HG03066 (cell line): ENCODE measurements around the gene GSDME.
"Not testable (repeated sequence)": the region's sequence is repeated elsewhere in the genome, so short reads cannot be mapped to it uniquely, and the experiment has no call there.

ENCODE experiments used
- ATAC-seq: cut with Tn5 transposase; IDR thresholded peaks from one replicate; pipeline ENCODE4 v1.9.1; 2021; ENCODE audit warnings: low read depth; ENCODE audit not compliant: unreplicated experiment

GSDME gene

DNA sequence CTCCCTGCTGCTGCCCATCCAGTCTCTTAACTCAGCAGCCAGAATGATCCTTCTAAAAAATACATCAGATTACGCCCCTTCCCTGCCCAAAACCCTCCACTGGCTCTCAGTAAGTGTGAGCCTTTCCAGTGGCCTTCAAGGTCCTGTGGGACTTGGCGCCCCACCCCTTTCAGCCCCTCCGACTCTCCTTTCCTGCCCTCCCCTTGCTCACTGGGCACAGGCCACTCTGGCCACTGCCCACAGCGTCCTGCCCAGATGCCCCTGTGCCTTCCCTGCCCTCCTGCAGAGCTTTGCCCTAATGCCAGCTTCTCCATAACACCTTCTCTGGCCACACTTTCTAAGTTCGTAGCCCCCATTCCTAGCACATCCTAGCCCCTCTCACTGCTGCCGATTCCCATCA, 13.8 kb downstream of the GSDME start:
- ATAC-seq: no peak

DNA sequence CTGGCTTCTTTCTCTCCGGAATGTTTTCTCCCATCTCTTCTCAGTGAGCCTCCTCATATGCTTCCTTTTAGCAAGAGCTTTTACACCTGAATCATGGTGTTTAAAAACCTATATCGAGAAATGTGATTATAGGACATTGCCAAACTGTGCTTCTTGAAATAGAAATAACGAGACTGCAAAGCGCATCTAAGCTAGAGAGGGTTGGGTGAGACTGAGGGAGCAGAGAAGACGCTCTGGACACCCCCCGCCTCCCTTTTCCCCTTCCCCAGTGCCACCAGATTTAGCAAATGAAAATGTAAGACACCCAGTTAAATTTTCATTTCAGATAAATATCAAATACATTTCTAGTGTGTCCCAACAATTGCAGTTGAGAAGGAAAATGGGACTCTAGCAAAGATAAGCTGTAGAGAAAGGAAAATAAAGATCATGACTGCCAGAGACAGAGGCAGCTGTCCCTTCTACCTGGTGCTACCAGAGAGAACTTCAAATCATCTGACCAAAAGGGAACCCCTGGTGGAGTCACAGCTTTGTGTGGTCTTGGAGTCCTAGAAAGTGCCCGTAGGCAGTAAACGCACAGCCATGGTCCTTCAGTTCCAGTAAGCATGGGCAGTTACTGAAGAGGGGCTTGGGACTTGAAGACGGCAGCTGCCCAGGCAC, 14.6 kb downstream of the GSDME start:
- ATAC-seq: no peak

DNA sequence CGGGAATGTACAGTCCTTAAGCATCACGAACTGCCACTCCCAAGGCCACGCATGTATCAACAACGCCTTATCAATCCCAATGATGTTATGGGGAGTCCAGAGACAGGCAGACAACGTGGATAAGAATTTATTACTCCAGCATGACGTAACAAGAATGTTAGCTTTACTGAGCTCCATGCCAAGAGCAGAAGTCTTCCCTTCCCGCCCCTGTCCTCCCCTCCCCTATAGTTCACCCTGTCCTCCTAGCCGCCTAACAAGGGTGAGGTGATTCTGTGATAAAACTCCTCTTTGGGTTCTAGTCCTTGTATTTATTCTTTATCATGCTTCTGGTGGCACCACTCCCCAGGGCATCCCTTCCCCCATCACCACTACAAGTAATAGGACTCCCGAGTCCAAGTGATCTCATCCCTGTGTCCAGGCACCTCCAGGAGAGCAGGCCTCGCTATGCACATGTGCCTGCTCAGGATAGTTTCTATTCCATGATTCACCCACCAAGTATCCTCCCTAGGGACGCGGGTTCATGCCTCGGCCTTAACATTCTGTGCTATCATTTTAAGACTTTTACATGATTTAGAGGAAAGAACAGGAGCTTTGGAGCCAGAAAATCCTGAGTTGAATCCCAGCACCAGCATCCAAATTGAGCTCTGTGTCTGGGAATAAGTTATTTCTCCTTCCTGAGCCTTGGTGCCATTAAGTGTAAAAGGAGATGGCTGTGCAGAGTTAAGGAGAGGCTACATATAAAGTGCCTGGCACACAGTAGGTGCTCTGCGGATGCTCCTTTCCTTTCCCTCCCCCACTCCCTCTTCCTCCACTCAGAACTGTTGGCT, 15.4 kb downstream of the GSDME start:
- no peak for ATAC-seq

DNA sequence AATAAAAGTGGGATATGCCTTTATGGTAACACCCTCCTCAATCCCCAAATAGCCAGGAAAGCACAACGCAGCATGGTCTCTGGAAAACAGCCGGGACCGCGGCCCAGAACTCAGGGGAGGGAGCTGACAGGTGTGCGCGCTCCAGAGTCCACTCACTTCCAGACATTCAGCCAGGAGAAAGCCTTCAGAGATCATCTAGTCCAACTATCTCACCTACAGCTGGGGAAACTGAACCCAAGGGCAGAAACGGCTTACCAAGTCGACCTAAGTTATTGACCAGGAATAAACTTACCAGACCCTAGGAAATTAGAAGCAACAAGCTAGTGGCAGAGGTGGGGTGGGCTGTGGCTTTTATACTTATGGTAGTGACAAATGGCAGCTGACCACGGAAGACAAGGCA, 16.4 kb downstream of the GSDME start:
- ATAC-seq: no peak

DNA sequence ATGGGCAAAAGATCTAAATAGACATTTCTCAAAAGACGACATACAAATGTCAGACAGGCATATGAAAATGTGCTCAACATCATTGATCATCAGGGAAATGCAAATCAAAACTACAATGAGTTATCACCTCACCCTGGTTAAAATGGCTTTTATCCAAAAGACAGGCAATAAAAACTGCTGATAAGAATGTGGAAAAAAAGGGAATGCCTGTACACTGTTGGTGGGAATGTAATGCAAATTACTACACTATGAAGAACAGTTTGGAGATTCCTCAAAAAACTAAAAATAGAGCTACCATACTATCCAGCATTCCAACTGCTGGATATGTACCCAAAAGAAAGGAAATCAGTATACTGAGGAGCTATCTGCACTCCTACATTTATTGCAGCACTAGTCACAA, 18.0 kb downstream of the GSDME start:
- ATAC-seq: no peak

DNA sequence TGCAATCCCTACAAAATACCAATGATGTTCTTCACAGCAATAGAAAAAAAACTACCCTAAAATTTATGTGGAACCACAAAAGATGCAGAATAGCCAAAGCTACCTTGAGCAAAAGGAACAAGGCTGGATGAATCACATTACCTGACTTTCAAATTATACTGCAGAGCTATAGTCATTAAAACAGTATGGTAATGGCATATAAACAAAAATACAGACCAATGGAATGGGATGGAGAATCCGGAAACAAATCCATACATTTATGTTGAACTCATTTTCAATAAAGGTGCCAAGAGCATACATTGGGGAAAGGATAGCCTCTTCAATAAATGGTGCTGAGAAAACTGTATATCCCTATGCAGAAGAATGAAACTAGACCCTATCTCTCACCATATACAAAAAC, 18.7 kb downstream of the GSDME start:
- ATAC-seq: no peak

DNA sequence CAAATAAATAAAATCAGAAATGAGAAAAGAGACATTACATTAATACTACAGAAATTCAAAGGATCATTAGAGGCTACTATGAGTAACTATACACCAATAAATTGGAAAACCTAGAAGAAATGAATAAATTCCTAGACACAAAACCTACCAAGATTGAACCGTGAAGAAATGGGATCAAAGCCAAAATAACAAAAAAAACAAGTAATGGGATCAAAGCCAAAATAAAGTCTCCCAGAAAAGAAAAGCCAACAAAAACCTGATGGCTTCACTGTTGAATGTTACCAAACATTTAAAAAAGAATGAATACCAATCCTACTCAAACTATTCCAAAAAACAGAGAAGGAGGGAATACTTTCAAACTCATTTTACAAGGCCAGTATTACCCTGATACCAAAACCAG, 20.0 kb downstream of the GSDME start:
- ATAC-seq: no peak

DNA sequence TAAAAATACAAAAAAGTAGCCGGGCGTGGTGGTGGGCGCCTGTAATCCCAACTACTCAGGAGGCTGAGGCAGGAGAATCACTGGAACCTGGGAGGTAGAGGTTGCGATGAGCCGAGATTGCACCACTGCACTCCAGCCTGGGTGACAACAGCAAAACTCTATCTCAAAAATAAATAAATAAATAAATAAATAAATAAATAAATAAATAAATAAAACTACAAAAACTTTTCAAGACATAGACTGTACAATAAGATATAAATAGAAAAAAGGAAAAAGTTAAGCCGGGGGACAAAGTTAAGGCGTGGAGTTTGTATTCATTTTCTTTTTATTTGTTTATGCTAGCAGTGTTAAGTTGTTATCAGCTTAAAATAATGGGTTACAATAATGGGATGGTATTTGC, 21.7 kb downstream of the GSDME start:
- not testable (repeated sequence) for ATAC-seq

DNA sequence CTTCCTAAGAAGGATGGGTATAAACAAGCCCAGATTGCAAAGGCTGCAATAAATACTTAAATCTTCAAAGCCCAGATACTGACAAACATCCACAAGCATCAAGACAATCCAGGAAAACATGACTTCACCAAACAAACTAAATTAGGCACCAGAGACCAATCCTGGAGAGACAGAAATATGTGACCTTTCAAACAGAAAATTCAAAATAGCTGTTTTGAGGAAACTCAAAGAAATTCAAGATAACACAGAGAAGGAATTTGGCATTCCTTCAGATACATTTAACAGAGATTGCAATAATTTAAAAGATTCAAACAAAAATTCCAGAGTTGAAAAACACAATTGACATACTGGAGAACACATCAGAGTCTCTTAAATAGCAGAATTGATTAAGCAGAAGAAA, 23.0 kb downstream of the GSDME start:
- ATAC-seq: no peak

DNA sequence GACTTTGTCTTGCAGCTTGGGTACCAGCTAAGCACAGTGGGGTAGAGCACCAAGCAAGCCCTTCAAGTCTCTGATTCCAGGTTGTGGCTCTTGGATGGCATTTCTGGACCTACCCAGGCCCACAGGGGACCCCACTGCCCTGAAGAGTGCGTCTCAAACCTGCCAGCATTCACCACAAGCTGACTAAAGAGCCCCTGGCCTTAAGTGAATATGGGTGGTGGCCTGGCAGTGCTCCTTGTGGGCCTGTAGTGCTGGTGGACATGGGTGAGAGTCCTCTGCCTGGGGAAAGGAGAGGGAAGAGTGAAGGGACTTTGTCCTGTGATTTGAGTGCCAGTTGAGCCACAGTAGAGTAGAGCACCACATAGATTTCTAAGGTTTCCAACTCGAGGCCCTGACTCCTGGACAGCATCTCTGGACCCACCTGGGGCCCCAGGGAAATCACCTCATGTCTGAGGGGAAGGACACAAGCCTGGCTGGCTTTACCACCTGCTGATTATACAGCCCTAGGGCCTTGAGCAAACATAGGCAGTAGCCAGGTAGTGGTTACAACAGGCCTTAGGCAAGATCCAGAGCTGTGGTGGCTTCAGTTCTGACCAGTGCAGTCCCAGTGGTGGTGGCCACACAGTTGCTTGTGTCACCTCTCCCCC, 23.7 kb downstream of the GSDME start:
- ATAC-seq: no peak

DNA sequence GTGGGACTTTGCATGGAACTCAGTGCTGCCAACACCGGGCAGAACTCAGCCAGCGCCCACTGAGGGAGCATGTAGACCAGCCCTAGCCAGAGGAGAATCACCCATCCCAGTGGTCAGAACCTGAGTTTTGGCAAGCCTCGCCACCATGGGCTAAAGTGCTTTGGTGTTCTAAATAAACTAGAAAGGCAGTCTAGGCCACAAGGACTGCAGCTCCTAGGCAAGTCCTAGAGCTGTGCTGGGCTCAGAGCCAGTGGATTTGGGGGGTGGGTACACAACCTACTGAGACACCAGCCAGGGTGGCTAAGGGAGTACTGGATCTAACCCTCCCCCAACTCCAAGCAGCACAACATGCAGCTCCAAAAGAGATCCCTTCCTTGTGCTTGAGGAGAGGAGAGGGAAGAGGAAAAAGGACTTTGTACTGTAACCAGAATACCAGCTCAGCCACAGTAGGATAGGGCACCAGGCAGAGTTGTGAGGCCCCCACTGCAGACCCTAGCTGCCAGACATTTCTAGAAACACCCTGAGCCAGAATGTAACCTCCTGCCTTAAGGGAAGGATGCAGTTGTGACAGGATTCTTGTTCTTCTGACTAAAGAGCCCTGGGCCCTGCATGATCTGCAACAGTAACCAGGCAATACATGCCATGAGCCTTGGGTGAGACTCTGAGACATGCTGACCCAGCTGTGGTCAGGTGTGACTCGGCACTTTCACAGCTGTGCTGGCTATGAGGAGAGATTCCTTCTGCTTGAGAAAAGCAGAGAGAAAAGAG, 24.4 kb downstream of the GSDME start:
- no peak for ATAC-seq

DNA sequence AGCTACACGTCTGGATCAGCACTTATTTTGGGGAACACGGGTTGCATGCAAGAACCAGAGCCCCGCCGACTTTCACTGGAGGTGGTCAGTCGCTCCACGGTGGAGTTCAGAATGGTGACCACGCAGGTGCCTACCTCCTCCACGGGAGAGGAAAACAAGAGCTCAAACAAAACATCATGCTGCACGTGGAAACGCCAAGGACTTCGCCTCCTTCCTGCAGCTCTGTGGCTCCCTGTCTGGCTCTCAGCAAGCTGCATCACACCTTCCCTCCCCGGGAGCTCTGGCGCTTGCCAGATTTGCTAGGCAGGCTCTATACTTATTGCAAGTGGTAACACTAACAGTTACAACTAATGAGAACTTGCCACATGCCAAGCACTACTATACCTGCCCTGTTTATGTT, 26.0 kb downstream of the GSDME start:
- no peak for ATAC-seq

DNA sequence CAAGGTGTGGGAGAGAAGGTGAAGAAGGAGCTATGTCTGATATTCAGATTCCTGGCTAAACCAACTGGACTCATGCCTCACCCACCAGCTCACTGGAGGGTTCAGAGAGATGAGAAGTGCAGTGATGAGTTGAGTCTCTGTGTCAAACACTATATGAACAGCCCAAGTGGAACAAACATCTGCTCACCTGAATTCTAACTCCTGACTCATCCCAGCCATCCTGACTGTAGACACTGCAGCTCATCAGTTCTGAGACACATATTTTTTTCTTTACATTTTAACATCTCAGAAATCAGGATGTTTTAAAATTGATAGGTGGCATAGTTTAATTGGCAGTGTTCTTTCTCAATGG, 27.3 kb downstream of the GSDME start:
- no peak for ATAC-seq

DNA sequence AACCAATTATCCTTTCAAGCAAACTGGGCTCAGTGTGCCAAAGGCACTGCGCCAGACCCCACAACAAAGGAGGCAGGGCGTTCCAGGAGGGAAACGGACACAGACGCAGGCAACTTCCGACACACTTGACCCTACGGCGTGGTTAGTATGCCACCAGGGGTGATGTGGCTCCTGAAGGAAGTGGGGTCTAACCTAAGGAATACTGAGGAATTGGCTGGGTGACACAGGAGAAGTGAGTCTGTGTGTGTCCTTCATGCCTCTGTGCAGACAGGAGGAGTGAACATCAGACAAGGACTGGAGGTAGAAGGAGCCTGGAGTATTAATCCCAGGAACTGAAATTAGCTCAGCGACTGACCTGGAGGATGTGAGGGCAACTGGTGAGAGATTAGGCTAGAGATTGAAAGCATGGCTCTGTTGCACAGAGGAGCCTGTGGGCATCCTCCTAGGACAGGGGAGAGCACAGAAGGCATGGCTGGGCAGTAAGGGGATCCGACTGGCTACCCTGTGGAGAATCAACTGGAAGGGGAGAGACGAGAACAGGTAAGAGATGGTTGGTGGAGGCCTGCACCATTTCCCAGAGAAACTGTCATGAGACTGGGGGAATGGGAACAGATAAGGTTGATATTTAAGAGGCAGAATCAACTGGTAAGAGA, 27.8 kb downstream of the GSDME start:
- ATAC-seq: no peak

DNA sequence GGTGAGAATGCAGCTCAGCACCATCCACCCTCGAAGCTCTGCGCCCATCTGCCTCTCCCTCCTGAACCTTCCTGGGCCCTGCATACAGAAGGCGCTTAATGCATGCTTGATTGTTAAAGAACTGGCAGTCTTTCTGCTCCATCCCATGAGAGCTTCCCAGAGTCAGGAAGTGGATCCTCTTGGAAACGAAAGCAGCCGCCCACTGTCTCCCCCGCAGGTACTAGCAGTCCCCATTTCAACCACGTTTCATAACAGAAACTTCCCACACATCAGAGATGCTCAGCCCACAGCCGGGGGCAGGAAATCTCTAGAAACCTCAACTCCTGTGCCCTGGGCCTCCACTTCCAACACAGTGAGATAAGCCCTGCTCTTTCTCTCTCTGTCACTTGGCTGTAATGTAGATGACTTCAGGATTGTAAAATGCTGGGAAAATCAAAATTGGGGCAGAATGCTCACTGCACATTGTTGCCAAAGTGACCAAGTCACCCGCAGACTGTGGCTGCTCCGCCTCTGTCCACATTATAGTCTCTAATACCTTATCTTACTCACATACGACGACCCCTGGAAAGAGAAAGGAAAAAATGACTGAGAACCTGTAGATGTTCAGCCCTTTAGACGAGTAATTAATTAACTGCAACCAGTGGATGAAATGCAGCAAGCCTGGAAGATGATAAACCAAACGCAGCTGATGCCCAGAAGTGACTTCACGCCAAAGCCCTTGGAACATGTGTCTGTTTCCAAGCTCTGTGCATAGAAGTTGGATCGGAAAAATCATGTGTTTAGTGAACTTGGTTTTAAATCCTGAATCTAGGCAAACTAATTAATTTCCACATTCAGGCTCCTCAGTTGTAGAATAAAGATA, 28.5 kb downstream of the GSDME start:
- ATAC-seq: peak; percentile 44

DNA sequence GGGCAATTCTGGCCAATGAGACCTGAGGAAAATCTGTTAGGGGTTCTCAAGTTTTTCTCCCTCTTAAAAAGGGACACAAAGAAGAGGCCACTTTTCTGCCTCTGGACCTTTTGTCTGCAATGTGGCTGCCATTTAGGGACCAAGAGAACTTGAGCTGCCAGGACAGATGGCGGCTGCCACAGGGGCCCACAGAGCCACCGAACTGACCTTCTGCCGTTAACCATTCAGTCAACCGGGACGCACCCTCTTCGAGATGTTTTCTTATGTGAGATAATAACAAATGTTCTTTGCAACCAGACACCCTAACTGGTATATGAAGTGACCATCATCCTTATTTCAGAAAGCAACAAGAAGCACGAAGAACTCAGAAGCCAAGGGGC, 29.2 kb downstream of the GSDME start:
- no peak for ATAC-seq

DNA sequence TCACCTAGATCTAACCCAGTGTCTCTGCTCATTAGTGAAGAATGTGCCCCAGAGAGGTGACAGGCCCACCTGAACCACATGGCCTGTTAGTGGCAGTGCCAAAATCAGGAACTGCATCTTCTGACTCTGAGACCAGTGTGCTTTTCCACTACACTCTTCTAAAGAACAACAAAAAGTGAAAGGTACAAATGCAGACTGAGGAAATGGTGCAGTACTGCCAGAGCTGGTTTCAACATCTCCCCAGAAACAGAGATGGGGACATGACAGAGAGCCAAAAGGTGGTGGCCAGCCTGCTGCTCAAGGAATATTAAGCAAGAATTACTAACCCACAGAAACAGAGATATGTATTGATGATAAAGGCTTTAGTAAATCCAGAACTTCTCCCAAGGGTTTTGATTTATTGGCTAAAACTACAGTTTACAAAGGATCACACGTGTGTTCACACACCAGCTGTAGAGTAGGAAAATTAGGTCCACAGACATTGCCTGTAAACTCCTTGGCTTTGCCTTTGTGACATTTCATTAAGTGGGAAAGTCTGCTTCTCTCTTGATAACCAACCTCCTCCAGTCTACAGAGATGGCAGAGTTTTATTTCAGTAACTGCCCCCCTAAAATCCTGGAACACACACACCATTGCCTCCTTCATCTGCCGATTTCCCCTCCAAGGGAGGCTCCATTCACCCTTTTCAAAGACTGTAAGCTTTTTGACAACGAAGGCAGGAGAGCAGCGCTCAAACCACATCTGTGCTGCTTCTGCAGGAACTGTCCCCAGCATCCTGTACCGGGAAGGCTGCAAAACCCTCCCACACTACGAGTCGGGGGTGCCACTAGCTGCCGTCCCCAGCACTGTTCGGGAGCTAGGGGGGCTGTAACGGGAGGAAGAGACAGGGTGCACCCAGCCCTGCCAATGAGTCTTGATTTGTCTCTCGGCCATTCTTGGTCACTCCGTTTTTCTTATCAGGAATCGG, 29.8 kb downstream of the GSDME start:
- ATAC-seq: peak; percentile 58

DNA sequence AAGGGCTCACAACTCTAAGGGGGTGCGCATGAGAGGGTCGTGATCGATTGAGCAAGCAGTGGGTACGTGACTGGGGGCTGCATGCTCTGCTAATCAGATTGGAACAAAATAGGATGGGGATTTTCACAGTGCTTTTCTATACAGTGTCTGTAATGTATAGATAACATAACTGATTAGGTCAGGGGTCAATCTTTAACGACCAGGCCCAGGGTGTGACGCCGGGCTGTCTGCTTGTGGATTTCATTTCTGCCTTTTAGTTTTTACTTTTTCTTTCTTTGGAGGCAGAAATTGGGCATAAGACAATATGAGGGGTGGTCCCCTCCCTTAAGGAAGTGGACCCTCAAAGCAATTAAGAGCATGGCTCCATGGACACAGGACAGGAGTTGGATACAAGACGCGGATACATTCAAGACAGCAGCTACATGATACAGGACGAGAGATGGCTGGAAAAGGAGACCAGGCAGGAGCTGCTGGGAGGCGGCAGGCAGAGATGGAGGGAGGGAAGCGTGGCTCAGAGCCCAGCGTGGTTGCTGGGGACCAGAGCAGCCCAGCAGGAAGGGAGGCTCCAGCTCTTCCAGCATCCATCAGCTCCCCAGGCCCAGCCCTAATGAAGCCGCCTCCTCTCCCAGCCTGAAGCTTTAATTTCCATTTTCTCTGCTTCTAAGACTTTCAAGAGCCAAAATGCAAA, 31.6 kb downstream of the GSDME start:
- no peak for ATAC-seq
